GM12891 (cell line): Measurements from ENCODE around the gene CCR8.
"Not testable (repeated sequence)": the region's sequence is repeated elsewhere in the genome, so short reads cannot be mapped to it uniquely, and the experiment has no call there.

Experiments used
- DNase-seq: peaks from one replicate; pipeline ENCODE4 v3.0.0; 2011; ENCODE audit warnings: low spot score; ENCODE audit not compliant: insufficient read length
- FAIRE-seq: peaks from 2 replicates; lab custom pipeline; 2011; peaks lifted over from hg19 to GRCh38; lab: Jason Lieb, UNC
- PAX5 ChIP-seq: IDR thresholded peaks from 2 replicates; pipeline ENCODE4 v1.6.1; 2011; ENCODE audit warnings: low read length, moderate library complexity, mild to moderate bottlenecking; ENCODE audit not compliant: insufficient read depth, severe bottlenecking
- POLR2A ChIP-seq: IDR thresholded peaks from 2 replicates; pipeline ENCODE4 v1.6.1; 2011; ENCODE audit warnings: low read depth, low read length, control low read depth
- POLR2AphosphoS5 ChIP-seq: IDR thresholded peaks from 2 replicates; pipeline ENCODE4 v1.6.1; 2011; ENCODE audit warnings: low read depth, low read length, control low read depth
- POU2F2 ChIP-seq: IDR thresholded peaks from 2 replicates; pipeline ENCODE4 v1.6.1; 2011; ENCODE audit warnings: low read depth, mild to moderate bottlenecking, control low read depth, low read length, moderate library complexity
- SPI1 ChIP-seq: IDR thresholded peaks from 2 replicates; pipeline ENCODE4 v1.6.1; 2011; ENCODE audit warnings: low read depth, low read length, control low read depth
- TAF1 ChIP-seq: IDR thresholded peaks from 2 replicates; pipeline ENCODE4 v1.6.1; 2011; ENCODE audit warnings: low read depth, low read length, control low read depth

Gene CCR8

DNA sequence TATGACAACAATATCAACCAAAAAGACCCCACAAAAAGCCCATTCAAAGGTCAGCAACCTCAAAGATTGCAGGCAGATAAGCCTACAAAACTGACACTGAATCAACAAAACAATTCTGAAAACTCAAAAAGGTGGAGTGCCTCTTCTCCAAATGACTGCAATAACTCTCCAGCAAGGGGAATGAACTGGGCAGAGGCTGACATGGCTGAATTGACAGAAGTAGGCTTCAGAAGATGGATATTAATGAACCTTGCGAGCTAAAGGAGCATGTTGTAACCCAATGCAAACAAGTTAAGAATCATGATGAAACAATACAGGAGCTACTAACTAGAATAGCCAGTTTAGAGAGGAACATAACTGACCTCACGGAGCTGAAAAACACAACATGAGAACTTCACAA lies 33.3 kb downstream of the CCR8 start:
- no peak for DNase-seq
- no peak for TF ChIP-seq POLR2AphosphoS5
- no peak for TF ChIP-seq TAF1
- no peak for TF ChIP-seq PAX5
- TF ChIP-seq POLR2A = no peak
- FAIRE-seq = no peak

DNA sequence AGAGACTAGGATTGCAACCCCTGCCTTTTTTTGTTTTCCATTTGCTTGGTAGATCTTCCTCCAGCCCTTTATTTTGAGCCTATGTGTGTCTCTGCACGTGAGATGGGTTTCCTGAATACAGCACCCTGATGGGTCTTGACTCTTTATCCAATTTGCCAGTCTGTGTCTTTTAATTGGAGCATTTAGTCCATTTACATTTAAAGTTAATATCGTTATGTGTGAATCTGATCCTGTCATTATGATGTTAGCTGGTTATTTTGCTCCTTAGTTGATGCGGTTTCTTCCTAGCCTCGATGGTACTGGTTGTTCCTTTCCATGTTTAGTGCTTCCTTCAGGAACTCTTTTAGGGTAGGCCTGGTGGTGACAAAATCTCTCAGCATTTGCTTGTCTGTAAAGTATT lies 40.9 kb downstream of the CCR8 start:
- not testable (repeated sequence) for DNase-seq, FAIRE-seq

- DNase-seq (no peak), FAIRE-seq (no peak)
- no peak for TF ChIP-seq TAF1
- no peak for TF ChIP-seq POLR2A
- TF ChIP-seq PAX5 = no peak
- no peak for TF ChIP-seq POLR2AphosphoS5
- no peak for TF ChIP-seq POU2F2
- TF ChIP-seq SPI1 = no peak
Observed at GRCh38 chr3:39372833-39373232, 43.3 kb downstream of the CCR8 start.

DNA sequence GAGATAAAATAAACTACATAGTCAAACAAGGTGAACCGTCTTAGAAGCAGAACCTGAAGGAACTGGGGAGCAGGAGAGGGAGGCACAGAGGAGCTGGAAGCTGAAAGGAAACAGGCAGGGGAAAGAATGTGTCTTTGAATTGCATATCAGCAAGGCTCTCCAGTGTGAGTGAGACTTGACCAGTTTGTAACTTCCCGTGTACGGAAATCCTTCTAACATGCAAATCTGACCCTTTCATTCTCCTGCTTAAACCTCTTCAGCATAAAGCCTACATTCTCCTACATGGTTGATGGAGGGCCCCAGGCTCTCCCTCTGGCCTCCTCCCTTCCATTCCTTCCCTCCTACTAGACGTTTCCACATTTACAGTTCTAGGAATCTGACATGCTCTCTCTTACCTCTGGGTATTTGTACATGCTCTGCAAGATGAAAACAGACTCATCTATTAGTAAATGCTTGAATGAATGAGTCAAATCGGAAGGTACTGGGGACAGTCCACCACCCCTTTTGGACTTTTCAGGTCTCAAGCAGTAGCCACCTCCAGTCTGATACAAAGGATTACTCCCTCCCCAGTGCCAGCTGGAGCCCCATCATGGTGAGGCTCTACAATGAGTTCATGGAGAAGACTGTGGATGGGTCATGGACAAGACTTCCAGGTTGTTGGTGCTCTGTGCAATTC lies 47.6 kb downstream of the CCR8 start:
- TF ChIP-seq POLR2A (no peak), POU2F2 (no peak), SPI1 (no peak), POLR2AphosphoS5 (no peak), PAX5 (no peak), TAF1 (no peak)
- FAIRE-seq (peak; percentile 5), DNase-seq (no peak)

DNA sequence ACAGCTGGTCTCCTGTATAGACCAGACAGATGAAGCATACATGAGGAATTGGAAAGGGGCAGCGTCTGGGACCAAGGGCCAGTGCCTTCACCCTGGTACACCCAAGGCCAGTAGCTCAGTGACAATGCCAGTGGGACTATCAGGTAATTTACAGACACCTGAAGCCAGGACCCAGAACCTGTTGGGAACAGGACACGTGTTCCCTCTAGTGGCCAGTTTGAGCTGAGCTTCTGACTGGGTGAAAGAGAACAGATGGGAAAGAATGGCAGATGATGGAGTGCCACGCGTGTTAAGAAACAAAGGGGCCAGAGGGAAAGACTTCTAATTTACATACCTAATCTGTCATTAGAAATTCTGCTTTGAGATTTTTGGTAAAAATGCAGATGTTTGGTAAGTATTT lies 48.6 kb downstream of the CCR8 start:
- FAIRE-seq (peak; percentile 79), DNase-seq (peak; percentile 33)
- TF ChIP-seq TAF1 = no peak
- TF ChIP-seq POLR2A = no peak
- TF ChIP-seq PAX5 = no peak
- TF ChIP-seq POLR2AphosphoS5 = no peak
- TF ChIP-seq SPI1 = no peak
- TF ChIP-seq POU2F2 = no peak

DNA sequence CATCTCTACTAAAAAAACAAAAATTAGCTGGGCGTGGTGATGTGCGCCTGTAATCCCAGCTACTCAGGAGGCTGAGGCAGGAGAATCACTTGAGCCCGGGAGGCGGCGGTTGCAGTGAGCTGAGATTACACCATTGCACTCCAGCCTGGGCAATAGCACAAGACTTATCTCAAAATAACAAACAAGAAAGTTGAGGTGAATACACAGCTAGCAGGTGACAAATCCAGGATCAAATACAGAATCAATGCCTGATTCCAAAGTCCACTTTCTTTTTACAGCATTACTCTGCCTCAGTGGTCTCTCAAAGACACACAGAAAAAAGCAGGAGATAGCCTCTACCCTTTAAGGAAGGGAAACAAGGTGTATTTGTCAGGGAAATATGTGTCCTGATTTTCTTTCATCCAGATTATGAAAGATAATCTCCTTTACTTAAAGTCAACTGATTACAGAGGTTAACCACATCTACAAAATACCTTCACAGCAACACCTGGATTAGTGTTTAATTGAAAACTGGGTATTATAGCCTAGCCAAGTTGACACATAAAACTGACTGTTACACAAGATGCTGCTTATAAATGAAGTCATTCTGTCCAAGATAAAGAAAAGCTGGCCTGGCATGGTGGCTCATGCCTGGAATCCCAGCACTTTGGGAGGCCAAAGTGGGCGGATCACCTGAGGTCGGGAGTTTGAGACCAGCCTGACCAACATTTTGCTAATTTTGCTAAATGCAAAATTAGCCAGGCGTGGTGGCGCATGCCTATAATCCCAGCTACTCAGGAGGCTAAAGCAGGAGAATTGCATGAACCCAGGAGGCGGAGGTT lies 49.7 kb downstream of the CCR8 start:
- no peak for FAIRE-seq
- no peak for TF ChIP-seq PAX5
- TF ChIP-seq POLR2AphosphoS5 = no peak
- TF ChIP-seq POU2F2 = no peak
- no peak for TF ChIP-seq SPI1
- TF ChIP-seq TAF1 = no peak
- no peak for TF ChIP-seq POLR2A
- no peak for DNase-seq

- DNase-seq (no peak), FAIRE-seq (no peak)
- TF ChIP-seq POLR2A = no peak
- TF ChIP-seq POU2F2 = no peak
- TF ChIP-seq PAX5 = no peak
- no peak for TF ChIP-seq POLR2AphosphoS5
- no peak for TF ChIP-seq TAF1
- no peak for TF ChIP-seq SPI1
Observed at GRCh38 chr3:39379778-39380155, 50.3 kb downstream of the CCR8 start.

- no peak for FAIRE-seq
- TF ChIP-seq PAX5 (no peak), POU2F2 (no peak), POLR2AphosphoS5 (no peak), SPI1 (no peak)
- DNase-seq = no peak
Observed at GRCh38 chr3:39381432-39381831, 51.9 kb downstream of the CCR8 start.
